ENCODE data around the gene PRDX2.

Gene PRDX2

GRCh38 chr19:12779162-12779993 lies 22.2 kb downstream of the PRDX2 start:
- peak; percentile 62 for DNase-seq

- no peak for DNase-seq
Observed at GRCh38 chr19:12778905-12779161, 22.8 kb downstream of the PRDX2 start.

GRCh38 chr19:12778017-12778904 lies 23.3 kb downstream of the PRDX2 start:
- DNase-seq = peak; percentile 76

- peak; percentile 95 for DNase-seq
Observed at GRCh38 chr19:12777217-12778016, 24.2 kb downstream of the PRDX2 start.

GRCh38 chr19:12774588-12775555 lies 26.7 kb downstream of the PRDX2 start, which contains the start of gene HOOK2:
TSS of gene HOOK2 (minus strand) at chr19:12775552. CDS start at chr19:12775449, 103 bp downstream.
- peak; percentile 60 for DNase-seq

- no peak for DNase-seq
Observed at GRCh38 chr19:12773571-12773970, 28.0 kb downstream of the PRDX2 start.

DNA sequence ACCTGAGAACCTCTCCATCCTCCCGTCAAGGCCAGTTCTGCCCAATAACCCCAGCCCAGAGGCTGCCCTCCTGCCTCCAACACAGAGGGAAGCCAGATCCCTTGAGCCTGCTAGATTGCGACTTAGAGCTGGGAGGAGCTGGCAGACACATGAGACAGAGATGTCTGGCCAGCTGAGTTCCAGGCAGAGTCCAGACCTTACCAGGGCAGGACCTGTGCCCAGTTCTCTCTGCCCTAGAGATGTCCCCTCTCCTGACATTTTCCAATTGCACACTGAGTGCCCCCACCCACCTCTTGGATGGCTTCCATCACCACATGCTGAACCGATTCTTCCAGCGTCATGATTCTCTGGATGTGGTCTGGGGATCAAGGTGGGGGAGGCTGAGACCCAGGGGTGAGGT lies 29.3 kb downstream of the PRDX2 start:
- DNase-seq = no peak

- DNase-seq = no peak
Observed at GRCh38 chr19:12770922-12771321, 30.7 kb downstream of the PRDX2 start.

DNA sequence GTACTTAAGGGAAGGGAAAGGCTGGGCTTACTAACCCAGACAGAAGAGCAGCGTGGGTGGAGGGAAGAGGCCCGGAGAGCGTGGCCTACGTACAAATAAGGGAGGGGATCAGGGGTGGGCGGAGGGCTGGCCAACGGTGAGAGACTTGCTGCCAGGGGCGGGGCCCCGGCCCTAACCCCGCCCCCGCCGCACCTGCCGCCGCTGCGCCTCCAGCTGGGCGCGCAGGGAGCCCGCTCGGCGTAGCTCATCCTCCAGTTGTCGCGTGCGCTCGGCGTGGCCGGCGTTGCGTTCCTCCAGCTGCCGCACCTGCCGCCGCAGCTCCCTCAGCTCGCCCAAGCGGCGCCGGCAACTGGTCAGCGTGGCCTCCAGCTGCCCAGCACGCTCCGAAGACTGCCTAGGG lies 31.9 kb downstream of the PRDX2 start:
- DNase-seq = no peak

DNA sequence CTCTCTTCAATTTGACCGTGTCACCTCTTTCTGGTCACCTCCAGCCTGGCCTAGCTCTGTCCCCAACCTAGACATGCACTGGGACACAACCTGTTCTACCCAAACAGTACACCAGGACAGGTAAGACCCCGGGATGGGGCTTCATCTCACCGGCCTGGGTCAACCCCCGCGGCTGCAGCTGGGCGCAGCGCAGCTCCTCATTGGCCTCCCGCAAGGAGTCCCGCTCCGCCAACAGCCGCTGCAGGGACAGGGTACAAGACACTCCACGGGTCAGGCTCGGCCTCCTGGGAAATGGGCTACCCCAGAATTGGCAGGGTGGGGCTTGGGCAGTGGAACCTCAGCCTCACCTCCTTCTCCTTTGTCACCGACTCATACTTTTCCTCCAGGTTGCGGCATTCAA lies 33.9 kb downstream of the PRDX2 start:
- DNase-seq = no peak

GRCh38 chr19:12767150-12767549 lies 34.5 kb downstream of the PRDX2 start:
- no peak for DNase-seq

GRCh38 chr19:12766051-12766521 lies 35.5 kb downstream of the PRDX2 start:
- DNase-seq = peak; percentile 89

GRCh38 chr19:12764698-12765097 lies 36.9 kb downstream of the PRDX2 start:
- no peak for DNase-seq

DNA sequence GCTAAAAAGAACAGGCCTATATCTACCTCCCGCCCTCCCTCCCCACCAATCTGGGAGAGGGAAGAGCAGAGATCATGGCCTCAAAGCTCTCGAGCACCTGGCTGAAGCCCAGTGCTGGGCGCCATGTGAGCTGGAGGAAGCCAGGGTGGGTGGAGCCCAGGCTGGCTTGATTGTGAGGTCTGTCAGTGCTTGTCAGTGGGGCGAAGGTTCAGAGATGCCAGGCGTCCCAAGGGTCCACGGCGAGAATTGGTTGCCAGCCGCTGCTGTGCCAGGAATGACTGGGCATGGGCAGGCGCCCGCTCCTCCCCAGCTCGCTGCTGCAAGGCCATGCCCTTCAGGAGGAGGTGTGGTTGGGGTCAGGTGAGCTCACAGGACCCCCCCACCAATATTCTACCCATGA lies 38.5 kb downstream of the PRDX2 start:
- DNase-seq = no peak

- no peak for DNase-seq
Observed at GRCh38 chr19:12759686-12760085, 41.9 kb downstream of the PRDX2 start.

- peak; percentile 92 for DNase-seq
Observed at GRCh38 chr19:12757544-12758274, 43.9 kb downstream of the PRDX2 start.

DNA sequence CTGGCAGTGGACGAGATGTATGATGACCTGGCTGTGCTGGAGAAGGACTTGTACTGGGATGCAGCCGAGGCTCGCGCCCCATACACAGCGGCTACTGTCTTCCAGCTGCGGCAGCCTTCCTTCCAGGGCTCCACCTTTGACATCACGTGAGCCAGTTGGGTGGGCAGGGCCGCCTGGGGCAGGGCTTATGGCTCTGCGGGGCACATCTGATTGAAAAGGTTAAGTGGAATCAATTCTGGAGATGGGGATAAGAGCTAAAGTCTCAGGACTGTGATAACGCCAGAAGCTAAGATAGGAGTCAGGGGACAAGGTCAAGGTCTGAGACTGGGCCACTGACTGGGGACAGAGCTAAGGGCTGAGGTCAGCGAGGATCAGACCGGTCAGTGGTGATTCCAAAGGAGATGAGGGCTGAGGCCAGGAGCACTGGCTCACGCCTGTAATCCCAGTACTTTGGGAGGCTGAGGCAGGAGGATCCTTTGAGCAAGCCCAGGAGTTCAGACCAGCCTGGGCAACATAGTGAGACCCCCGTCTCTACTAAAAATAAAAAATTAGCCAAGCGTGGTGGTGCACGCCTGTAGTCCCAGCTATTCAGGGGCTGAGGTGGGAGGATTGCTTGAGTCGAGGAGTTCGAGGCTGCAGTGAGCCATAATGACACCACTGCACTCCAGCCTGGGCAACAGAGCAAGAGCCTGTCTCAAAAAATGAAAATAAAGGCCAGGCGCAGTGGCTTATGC lies 45.3 kb downstream of the PRDX2 start:
- no peak for DNase-seq

GRCh38 chr19:12754465-12755196 lies 47.0 kb downstream of the PRDX2 start:
- DNase-seq = no peak

GRCh38 chr19:12752056-12752781 lies 49.4 kb downstream of the PRDX2 start:
- DNase-seq = no peak

All from activated CD8-positive, alpha-beta memory T cell treated with anti-CD3 and anti-CD28 coated beads, Interleukin-2, amount 50 U/mL, for 48 hours (primary cell).